HL-60 (cell line): ENCODE results near the gene PERCC1.

Experiments used
- DNase-seq, 2 experiments: peaks; one replicate each; pipeline ENCODE4 v3.0.0-alpha.2; 2010 to 2020; ENCODE audit warnings: low read depth in 1 of 2, low spot score in 1 of 2
- H3K27ac ChIP-seq: fragments of 250-450 bp; sonication (Bioruptor Pico); replicated peaks from 2 replicates; pipeline ENCODE4 v1.5.1; 2020; ENCODE audit warnings: mild to moderate bottlenecking, moderate library complexity
- H3K27me3 ChIP-seq: fragments of 250-450 bp; sonication (Bioruptor Pico); 2 replicates; pipeline ENCODE4 v1.5.1; 2021; ENCODE audit warnings: mild to moderate bottlenecking, moderate library complexity; ENCODE audit not compliant: insufficient read depth, poor library complexity, severe bottlenecking
- H3K4me3 ChIP-seq: replicated peaks from 2 replicates; pipeline ENCODE4 v1.5.1; 2011; ENCODE audit warnings: mild to moderate bottlenecking, control low read depth, low read length; ENCODE audit not compliant: insufficient read depth
- GABPA ChIP-seq: IDR thresholded peaks from 2 replicates; pipeline ENCODE4 v1.6.1; 2012; ENCODE audit warnings: low read depth
- POLR2AphosphoS5 ChIP-seq: IDR thresholded peaks from 2 replicates; pipeline ENCODE4 v1.6.1; 2012; ENCODE audit warnings: low read depth
- SPI1 ChIP-seq: IDR thresholded peaks from 2 replicates; pipeline ENCODE4 v1.6.1; 2012; ENCODE audit warnings: low read depth, mild to moderate bottlenecking, borderline replicate concordance
- TF ChIP-seq, protein P1 (sequence below): IDR thresholded peaks from 2 replicates; pipeline ENCODE4 v1.6.1; 2012; ENCODE audit warnings: low read depth; ENCODE audit not compliant: insufficient replicate concordance
- TF ChIP-seq, protein P2 (sequence below): IDR thresholded peaks from one replicate; pipeline ENCODE4 v1.5.1; 2011; ENCODE audit warnings: low read length, control low read depth, inconsistent platforms; ENCODE audit not compliant: insufficient read depth

PERCC1 gene

GRCh38 chr16:1394367-1394951, 36.4 kb upstream of the PERCC1 start:
- no peak overlapping the region for H3K4me3 ChIP-seq
- TF ChIP-seq, protein P1, sequence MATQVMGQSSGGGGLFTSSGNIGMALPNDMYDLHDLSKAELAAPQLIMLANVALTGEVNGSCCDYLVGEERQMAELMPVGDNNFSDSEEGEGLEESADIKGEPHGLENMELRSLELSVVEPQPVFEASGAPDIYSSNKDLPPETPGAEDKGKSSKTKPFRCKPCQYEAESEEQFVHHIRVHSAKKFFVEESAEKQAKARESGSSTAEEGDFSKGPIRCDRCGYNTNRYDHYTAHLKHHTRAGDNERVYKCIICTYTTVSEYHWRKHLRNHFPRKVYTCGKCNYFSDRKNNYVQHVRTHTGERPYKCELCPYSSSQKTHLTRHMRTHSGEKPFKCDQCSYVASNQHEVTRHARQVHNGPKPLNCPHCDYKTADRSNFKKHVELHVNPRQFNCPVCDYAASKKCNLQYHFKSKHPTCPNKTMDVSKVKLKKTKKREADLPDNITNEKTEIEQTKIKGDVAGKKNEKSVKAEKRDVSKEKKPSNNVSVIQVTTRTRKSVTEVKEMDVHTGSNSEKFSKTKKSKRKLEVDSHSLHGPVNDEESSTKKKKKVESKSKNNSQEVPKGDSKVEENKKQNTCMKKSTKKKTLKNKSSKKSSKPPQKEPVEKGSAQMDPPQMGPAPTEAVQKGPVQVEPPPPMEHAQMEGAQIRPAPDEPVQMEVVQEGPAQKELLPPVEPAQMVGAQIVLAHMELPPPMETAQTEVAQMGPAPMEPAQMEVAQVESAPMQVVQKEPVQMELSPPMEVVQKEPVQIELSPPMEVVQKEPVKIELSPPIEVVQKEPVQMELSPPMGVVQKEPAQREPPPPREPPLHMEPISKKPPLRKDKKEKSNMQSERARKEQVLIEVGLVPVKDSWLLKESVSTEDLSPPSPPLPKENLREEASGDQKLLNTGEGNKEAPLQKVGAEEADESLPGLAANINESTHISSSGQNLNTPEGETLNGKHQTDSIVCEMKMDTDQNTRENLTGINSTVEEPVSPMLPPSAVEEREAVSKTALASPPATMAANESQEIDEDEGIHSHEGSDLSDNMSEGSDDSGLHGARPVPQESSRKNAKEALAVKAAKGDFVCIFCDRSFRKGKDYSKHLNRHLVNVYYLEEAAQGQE, result no peak
- TF ChIP-seq, protein P2, sequence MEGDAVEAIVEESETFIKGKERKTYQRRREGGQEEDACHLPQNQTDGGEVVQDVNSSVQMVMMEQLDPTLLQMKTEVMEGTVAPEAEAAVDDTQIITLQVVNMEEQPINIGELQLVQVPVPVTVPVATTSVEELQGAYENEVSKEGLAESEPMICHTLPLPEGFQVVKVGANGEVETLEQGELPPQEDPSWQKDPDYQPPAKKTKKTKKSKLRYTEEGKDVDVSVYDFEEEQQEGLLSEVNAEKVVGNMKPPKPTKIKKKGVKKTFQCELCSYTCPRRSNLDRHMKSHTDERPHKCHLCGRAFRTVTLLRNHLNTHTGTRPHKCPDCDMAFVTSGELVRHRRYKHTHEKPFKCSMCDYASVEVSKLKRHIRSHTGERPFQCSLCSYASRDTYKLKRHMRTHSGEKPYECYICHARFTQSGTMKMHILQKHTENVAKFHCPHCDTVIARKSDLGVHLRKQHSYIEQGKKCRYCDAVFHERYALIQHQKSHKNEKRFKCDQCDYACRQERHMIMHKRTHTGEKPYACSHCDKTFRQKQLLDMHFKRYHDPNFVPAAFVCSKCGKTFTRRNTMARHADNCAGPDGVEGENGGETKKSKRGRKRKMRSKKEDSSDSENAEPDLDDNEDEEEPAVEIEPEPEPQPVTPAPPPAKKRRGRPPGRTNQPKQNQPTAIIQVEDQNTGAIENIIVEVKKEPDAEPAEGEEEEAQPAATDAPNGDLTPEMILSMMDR, result no peak
- TF ChIP-seq SPI1 (no peak), POLR2AphosphoS5 (no peak), GABPA (no peak)
- H3K27ac ChIP-seq, result no peak overlapping the region
- DNase-seq, result no peak
- no peaks in the 10 kb centered on the region for H3K27me3 ChIP-seq

- Histone ChIP-seq H3K27me3 (no peaks in the 10 kb centered on the region), H3K27ac (no peak overlapping the region), H3K4me3 (no peak overlapping the region)
- no peak for DNase-seq
- TF ChIP-seq SPI1 (no peak), POLR2AphosphoS5 (no peak), GABPA (no peak)
- TF ChIP-seq, protein P1, result no peak
- TF ChIP-seq, protein P2, result no peak
Measured at GRCh38 chr16:1395444-1396031, 35.3 kb upstream of the PERCC1 start.

DNA sequence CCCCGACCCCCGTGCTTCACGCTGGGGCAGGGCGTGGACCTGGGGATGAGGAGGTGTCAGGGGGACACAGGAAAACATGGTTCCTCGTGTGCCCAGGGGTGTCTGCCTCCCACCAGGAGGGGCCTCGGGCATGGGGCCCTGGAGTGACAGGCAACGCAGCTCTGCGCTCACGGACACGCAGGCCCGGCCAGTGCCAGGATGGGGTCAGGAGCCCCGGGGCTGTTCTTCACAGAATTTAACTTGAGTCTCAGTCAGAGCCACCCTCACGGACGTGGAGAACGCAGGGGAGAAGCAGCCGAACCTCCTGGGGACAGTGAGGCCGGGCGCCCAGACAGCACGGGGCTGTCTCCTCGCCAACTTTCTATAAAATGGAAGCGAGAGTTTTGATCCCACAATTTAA, 33.1 kb upstream of the PERCC1 start:
- TF ChIP-seq, protein P1, result no peak
- TF ChIP-seq GABPA (no peak), POLR2AphosphoS5 (no peak), SPI1 (no peak)
- TF ChIP-seq, protein P2, result no peak
- no peak for DNase-seq
- Histone ChIP-seq H3K27ac (no peak overlapping the region), H3K27me3 (no peaks in the 10 kb centered on the region), H3K4me3 (no peak overlapping the region)
